Gastrocnemius medialis (tissue), 4 donors: Measurements from ENCODE around the gene EPB41L1. TPM values are rescaled to one million over a fixed set of nuclear protein-coding genes. Genes with fewer than 3 reads are reported as not detected.

Experiments used
- ATAC-seq, 2 donors: fragments of 150-250 bp; one replicate each; pipeline ENCODE4 v1.9.1; 2016
- DNase-seq, 2 donors: peaks; one replicate each; pipeline ENCODE4 v3.0.0-alpha.2; 2019
- H3K27ac ChIP-seq, 4 donors: fragments of 200-600 bp; sonication (generic); 1 replicate in 1 of 4; 2 replicates in 3 of 4; pipeline ENCODE4 v1.5.1; 2016 to 2018; ENCODE audit warnings: mild to moderate bottlenecking in 2 of 4, moderate library complexity in 1 of 4
- H3K27me3 ChIP-seq, 3 donors: fragments of 200-600 bp; sonication (generic) in 2 of 3; 1 replicate in 1 of 3; 2 replicates in 2 of 3; pipeline versions ENCODE4 v1.5.1 to v1.6.0; 2016 to 2019; ENCODE audit warnings: mild to moderate bottlenecking in 1 of 3, moderate library complexity in 1 of 3
- H3K36me3 ChIP-seq, 2 donors: fragments of 200-600 bp; sonication (generic) in 1 of 2; one replicate each; pipeline ENCODE4 v1.5.1; 2017 to 2018
- H3K4me1 ChIP-seq, 2 donors: fragments of 200-600 bp; sonication (generic) in 1 of 2; one replicate each; pipeline ENCODE4 v1.5.1; 2016 to 2017; ENCODE audit warnings: mild to moderate bottlenecking in 2 of 2
- H3K4me3 ChIP-seq, 4 donors: fragments of 200-600 bp; sonication (generic) in 3 of 4; 1 replicate in 1 of 4; 2 replicates in 3 of 4; pipeline ENCODE4 v1.5.1; 2016 to 2019; ENCODE audit warnings: mild to moderate bottlenecking in 2 of 4
- H3K9me3 ChIP-seq, 3 donors: fragments of 200-600 bp; sonication (generic) in 2 of 3; 1 replicate in 1 of 3; 2 replicates in 2 of 3; pipeline ENCODE4 v1.5.1; 2016 to 2019
- CTCF ChIP-seq, 5 experiments: fragments of 450-650 bp in 3 of 5; fragments of 200-600 bp in 2 of 5; sonication (generic) in 2 of 5; IDR thresholded peaks in 4 of 5; conservative IDR thresholded peaks in 1 of 5; 1 replicate in 4 of 5; 2 replicates in 1 of 5; pipeline ENCODE4 v1.5.1; 2016 to 2019; ENCODE audit warnings: antibody characterized with exemption in 5 of 5, mild to moderate bottlenecking in 3 of 5, moderate library complexity in 3 of 5
- POLR2A ChIP-seq, 2 donors: fragments of 450-650 bp; IDR thresholded peaks; one replicate each; pipeline ENCODE4 v1.6.1; 2017; ENCODE audit warnings: antibody characterized with exemption in 2 of 2, mild to moderate bottlenecking in 2 of 2, moderate library complexity in 2 of 2
- in situ Hi-C, 4 donors: fragments of 200-750 bp; cut with MboI; loops; one replicate each; pipeline versions ENCODE4 v1.15.0 to v1.8.0; 2017; ENCODE audit warnings: low sequenced_read_pairs in 4 of 4
- intact Hi-C: fragments of 100-400 bp; cut with DNase I; formaldehyde crosslinking; loops from one replicate; pipeline ENCODE4 v1.15.1; 2023; ENCODE audit warnings: low total_unique reads
- total RNA-seq, 4 donors: library from RNA; depleted of rRNA; stranded (reverse); fragments of >200 nt; gene quantifications; one replicate each; pipeline versions ENCODE4 v1.1.0 to v1.2.3, GENCODE V29; 2016

The EPB41L1 gene
- total RNA-seq, 4 donors from 2014 or later, result 2.3 to 11.4 (median 7.4) TPM

GRCh38 chr20:36121981-36122930 lies 32.3 kb upstream of the EPB41L1 start:
- H3K27me3 ChIP-seq, result no peaks in the 10 kb centered on the region
- no peak overlapping the region for H3K4me3 ChIP-seq
- intact Hi-C loops (no loop called here), in situ Hi-C loops (no loop called here)
- no peak overlapping the region for H3K27ac ChIP-seq
- no peaks in the 10 kb centered on the region for H3K36me3 ChIP-seq
- TF ChIP-seq POLR2A (IDR thresholded peaks at IDR 0.05), result no peak
- TF ChIP-seq CTCF (IDR thresholded peaks at IDR 0.05 in 4 of 5, conservative IDR thresholded peaks at IDR 0.05 in 1 of 5), result no peak
- DNase-seq (no peak), ATAC-seq (no peak)
- no peaks in the 10 kb centered on the region for H3K4me1 ChIP-seq
- no peaks in the 10 kb centered on the region for H3K9me3 ChIP-seq

GRCh38 chr20:36122931-36123288 lies 31.6 kb upstream of the EPB41L1 start:
- ATAC-seq (no peak), DNase-seq (no peak)
- H3K4me3 ChIP-seq, result no peak overlapping the region
- in situ Hi-C loops (no loop called here), intact Hi-C loops (no loop called here)
- TF ChIP-seq CTCF (IDR thresholded peaks at IDR 0.05 in 4 of 5, conservative IDR thresholded peaks at IDR 0.05 in 1 of 5) (no peak), POLR2A (IDR thresholded peaks at IDR 0.05) (no peak)
- H3K27me3 ChIP-seq, result no peaks in the 10 kb centered on the region
- no peaks in the 10 kb centered on the region for H3K4me1 ChIP-seq
- no peak overlapping the region for H3K27ac ChIP-seq
- H3K36me3 ChIP-seq, result no peaks in the 10 kb centered on the region
- H3K9me3 ChIP-seq, result no peaks in the 10 kb centered on the region

GRCh38 chr20:36125097-36125496 lies 29.4 kb upstream of the EPB41L1 start:
- H3K27ac ChIP-seq, result no peak overlapping the region
- H3K4me3 ChIP-seq, result no peak overlapping the region
- no peak for DNase-seq
- no peaks in the 10 kb centered on the region for H3K9me3 ChIP-seq
- in situ Hi-C loops, result no loop called here
- ATAC-seq, result no peak
- intact Hi-C loops, result no loop called here
- H3K36me3 ChIP-seq, result no peaks in the 10 kb centered on the region
- TF ChIP-seq CTCF (IDR thresholded peaks at IDR 0.05 in 4 of 5, conservative IDR thresholded peaks at IDR 0.05 in 1 of 5) (no peak), POLR2A (IDR thresholded peaks at IDR 0.05) (no peak)
- H3K4me1 ChIP-seq, result no peaks in the 10 kb centered on the region
- H3K27me3 ChIP-seq, result no peaks in the 10 kb centered on the region

GRCh38 chr20:36126836-36127527 lies 27.6 kb upstream of the EPB41L1 start:
- Histone ChIP-seq H3K4me1 (no peaks in the 10 kb centered on the region), H3K27ac (no peak overlapping the region), H3K4me3 (no peak overlapping the region), H3K9me3 (no peaks in the 10 kb centered on the region), H3K27me3 (no peaks in the 10 kb centered on the region), H3K36me3 (no peaks in the 10 kb centered on the region)
- DNase-seq (no peak), ATAC-seq (no peak)
- in situ Hi-C loops, result no loop called here
- intact Hi-C loops, result no loop called here
- TF ChIP-seq POLR2A (IDR thresholded peaks at IDR 0.05) (no peak), CTCF (IDR thresholded peaks at IDR 0.05 in 4 of 5, conservative IDR thresholded peaks at IDR 0.05 in 1 of 5) (no peak)
